GM18502 (cell line): Measurements from ENCODE around the gene SCAMP4.
A peak's percentile ranks its signal among the peaks of the same experiment; 100 is the strongest.

Experiments
- ATAC-seq: cut with Tn5 transposase; IDR thresholded peaks from one replicate; pipeline ENCODE4 v1.9.1; 2021; ENCODE audit warnings: mild to moderate bottlenecking; ENCODE audit not compliant: unreplicated experiment, poor library complexity

SCAMP4 gene

DNA sequence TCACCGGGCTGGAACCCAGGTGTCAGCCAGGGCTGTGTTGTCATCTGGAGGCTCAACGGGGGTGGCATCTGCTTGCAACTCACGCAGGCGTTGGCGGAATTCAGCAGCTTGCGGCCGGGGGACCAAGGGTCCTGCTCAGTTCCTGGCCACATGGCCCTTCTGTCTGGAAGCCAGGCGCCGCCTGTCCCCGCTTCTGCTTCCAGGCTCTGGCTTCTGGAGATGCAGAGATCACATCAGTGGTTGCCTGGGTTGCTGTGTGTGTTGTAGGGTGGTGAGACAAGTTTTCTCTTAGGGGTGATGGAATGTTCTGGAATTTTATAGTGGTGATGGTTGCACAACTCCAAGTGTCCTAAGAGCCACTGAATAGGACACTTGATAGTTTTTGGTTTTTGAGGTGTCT is 5.0 kb downstream of the SCAMP4 start:
- no peak for ATAC-seq

DNA sequence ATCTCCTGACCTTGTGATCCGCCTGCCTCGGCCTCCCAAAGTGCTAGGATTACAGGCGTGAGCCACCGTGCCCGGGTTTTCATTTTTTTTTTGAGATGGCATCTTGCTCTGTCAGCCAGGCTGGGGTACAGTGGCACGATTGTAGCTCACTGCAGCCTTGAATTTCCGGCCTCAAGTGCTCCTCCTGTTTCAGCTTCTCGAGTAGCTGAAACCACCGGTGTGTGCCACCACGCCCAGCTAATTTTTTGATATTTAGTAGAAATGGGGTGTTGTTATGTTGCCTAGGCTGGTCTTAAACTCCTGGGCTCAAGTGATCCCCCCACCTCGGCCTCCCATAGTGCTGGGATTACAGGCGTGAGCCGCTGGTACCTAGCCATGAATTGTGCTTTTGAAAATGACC is 5.9 kb downstream of the SCAMP4 start:
- no peak for ATAC-seq

- no peak for ATAC-seq
Observed at GRCh38 chr19:1911995-1912394, 6.8 kb downstream of the SCAMP4 start.

- ATAC-seq = no peak
Observed at GRCh38 chr19:1912760-1913505, 7.7 kb downstream of the SCAMP4 start.

DNA sequence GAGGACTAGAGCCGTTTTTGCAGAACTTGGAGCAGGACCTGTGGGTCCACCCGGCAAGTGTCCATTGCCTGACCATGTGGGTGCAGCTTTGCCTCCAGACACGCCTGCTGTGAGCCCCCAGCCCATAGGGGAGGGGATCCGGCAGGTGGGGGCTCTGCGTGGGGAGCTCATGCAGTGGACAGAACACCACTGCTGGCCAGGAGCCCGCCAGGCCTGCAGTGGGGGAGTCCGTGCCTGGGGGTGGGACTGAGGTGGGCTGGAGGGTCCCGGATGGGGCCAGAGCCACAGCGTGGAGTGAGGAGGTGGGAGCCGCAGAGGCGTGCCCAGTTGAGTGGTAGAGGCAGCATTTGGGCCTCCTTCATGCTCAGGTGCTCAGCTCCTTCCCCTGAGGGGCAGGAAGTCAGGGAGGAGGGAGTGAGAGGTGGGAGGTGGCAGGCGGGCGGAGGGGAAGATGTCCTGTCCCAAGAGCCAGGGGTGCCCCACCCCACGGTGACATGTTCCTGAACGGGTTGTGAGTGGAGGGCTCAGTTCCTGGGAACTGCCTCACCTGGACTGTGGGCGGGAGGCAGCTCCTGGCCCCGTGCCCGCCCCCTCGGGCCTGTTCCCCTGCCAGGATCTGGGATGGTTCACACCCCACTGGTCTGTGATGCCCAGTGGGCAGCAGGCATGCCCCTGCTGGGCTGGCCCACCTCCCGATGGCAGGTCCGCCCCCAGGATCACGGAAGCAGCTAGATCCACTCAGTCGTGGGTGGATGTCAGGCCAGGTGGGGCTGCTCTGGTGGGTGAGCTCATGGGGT is 8.8 kb downstream of the SCAMP4 start:
- no peak for ATAC-seq

DNA sequence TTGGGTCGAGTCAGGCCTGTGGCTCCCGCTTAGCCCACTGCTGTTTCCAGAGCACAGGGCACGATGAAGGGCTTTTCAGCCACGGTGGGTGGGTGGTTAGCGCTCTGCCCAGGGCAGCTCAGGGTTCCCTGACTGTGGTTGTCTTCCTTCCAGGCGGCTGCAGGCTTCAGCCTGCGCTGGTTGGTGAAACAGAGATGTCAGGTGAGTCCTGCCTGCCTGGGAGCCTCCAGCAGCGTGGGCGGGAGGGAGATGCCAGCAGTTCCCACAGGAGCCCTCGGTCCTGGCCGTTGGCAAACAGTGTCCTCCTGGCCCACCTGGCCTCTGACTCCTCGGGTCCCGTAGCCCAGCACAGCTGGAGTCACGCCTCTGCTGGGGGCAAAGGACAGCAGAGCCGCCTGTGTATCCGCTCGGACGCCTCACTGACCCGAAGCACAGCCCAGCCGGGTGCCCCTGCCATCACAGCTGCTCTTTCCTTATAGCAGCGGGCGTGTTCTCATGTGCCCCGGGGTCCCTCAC is 9.7 kb downstream of the SCAMP4 start:
- no peak for ATAC-seq

DNA sequence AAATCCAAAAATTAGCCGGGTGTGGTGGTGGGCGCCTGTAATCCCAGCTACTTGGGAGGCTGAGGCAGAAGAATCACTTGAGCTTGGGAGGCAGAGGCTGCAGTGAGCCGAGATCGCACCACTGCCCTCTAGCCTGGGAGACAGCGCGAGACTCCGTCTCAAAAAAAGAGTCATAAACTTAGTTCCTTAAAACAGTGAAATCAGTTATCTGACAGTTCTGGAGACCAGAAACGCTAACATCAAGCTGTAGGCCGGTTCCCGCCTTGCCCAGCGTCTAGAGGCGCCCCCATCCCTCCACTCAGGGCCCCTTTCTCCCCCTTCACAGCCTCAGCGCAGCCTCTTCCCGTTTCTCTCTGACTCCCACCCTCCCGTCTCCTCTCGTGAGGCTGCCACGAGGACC is 11.9 kb downstream of the SCAMP4 start:
- ATAC-seq = no peak

- ATAC-seq = no peak
Observed at GRCh38 chr19:1917926-1918325, 12.7 kb downstream of the SCAMP4 start.

DNA sequence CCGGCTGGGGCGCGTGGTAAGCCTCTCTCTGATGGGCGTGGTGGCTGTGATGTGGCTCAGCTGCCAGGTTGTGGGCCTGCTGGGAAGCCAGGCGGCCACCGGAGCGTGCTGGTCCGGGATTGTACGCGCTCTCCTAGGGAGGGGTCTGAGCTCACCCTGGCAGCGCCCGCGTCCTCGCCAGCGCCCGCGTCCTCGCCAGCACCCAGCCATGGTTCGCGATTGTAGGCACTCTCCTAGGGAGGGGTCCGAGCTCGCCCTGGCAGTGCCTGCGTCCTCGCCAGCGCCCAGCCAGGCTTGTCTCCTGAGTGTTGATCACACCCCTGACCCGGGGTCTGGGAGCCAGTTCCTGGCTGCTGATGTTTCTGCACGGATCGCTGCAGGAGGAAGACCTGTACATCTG is 13.8 kb downstream of the SCAMP4 start:
- ATAC-seq = no peak

DNA sequence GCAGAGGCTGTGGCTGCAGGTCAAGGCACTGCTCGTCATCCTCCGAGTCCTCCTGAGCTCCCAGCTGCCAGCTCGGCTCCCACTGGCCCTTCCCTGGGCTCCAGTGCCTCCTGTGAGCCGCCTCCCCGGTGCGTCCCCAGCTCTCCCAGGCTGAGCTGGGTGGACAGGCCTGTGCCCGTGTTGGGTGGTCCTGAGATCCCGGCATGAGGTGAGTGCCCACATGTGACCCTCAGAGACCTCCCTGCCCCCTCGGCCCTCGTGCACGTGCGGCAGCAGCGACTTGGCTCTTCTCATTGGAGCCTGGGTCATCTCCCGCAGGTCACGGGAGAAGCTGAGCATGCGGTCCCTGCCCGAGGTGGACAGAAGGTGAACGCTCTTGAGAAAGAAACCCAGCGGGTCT is 15.4 kb downstream of the SCAMP4 start:
- ATAC-seq = no peak

DNA sequence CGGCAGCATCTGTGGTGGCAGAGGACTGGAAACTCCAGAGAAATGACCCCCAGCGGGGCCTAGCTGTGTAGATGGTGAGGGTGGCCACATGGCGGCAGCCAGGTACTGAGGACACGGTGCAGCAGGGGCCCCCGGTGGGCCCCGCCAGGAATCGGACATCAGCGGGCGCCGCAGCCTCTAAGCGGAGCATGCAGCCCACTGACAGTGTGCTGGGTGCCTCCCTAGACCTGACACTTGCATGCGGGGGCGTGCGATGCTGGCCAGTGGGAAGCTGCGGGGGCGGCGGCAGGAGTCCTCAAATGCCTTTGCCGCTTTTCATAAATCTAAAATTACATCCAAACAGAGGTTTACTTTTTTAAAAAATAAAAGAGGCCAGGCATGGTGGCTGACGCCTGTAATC is 16.1 kb downstream of the SCAMP4 start:
- no peak for ATAC-seq

DNA sequence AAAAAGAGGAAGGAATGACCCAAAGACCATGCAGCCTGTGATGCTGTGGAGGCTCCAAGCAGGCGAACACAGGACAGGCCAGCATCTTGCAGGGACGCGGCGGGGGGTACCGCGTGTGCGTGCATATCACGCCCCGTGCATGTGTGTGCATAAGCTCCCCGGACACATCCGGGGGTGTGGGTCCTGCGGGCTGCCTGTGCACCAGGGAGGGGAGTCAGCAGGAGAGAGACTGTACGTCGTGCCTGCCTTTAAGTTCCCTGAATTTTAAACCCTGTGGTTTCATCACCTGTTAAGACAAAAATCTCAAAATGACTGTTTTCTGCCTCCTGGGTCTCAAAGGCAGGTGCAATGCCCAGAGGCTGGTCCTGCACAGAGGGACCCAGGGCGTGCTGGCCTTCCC is 16.6 kb downstream of the SCAMP4 start:
- ATAC-seq = no peak

DNA sequence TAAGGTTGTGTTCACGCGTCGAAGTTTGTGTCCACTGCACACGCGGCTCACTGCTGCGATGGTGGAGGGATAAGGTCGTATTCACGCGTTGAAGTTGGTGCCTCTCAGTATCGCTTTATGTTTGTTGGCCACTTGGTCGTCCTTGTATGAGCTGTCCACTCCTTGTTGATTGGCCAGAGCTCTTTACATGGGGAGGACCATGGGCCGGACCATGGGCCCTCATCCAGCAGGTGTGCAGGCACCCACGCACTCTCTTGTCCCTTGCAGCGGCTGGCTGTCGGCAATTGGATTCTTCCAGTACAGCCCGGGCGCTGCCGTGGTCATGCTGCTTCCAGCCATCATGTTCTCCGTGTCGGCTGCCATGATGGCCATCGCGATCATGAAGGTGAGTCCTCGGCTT is 17.6 kb downstream of the SCAMP4 start:
- ATAC-seq = no peak

DNA sequence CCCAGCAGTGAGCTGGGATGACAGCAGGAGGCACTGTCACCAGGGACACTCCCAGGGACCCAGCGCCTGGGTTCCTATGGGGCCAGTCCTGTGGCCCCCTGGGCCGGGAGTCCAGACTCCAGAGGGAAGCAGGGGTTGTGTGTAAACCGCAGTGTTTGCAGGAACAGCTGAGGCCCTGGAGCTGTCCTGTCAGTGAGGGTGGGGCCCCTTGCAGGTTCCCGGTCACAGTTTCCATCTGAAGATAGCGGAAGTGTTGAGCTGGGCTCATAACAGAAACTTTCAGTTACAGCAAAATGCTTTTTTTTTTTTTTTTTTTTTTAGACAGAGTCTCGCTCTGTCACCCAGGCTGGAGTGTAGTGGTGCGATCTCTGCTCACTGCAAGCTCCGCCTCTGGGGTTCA is 18.1 kb downstream of the SCAMP4 start:
- ATAC-seq = no peak

DNA sequence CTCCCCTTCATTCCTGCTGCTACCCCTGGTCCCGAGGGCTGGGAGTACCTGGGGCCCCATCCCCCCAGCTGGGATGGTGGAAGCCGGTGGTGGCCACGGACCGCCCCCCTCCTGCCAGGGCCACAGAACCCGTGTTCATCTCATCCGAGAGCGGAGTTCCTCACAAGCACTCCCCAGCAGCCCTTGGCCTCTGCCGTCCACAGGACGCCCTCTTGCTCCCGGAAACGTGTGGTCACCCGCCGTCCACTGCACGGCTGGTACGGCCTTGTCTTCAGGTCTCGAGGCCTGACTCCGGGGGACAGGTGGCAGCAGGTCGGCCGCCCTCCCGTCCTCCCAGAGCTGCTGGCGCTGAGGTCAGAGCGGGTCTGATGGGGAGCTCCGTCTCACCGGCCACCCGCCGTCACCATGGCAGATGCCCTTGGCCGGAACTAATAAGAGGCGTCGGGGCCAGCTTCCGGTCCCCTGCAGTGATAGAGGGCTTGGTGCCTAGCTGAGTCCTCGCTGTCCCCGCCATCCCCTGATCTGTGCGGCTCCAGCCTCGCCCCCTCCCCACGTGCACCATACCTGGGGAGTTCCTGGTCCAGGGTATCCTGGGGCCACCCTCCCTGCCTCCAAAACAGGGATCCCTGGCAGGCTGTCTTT is 19.2 kb downstream of the SCAMP4 start:
- no peak for ATAC-seq

GRCh38 chr19:1925544-1925943 is 20.3 kb downstream of the SCAMP4 start:
- no peak for ATAC-seq

DNA sequence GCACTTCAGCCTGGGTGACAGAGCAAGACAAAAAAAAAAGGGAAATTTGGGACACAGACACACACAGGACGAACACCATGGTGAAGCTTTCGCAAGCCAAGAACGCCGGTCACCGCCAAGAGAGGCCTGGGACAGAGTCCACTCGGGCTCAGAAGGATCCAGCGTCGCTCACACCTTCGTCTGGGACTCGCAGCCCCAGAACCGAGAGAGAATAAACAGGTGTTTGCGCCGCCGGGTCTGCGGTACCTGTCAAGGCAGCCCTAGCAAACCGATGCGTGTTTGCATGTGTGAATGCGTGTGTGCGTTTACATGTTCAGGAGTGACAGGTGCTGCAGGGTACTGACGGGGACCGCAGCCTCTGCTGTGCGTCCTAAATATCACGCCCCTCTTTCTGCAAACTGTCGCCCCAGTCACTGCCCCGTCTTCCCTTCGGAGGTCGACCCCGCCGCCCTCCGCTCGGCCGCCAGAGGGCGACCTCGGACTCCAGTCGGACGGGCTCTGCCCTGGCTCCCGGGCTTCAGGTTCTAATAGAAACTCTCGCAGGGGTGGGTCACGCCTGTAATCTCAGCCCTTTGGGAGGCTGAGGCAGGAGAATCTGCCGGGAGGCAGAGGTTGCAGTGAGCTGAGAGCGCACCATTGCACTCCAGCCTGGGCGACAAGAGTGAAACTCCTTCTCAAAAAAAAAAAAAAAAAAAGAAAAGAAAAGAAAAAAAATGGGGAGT is 24.0 kb downstream of the SCAMP4 start:
- peak; percentile 53 for ATAC-seq

DNA sequence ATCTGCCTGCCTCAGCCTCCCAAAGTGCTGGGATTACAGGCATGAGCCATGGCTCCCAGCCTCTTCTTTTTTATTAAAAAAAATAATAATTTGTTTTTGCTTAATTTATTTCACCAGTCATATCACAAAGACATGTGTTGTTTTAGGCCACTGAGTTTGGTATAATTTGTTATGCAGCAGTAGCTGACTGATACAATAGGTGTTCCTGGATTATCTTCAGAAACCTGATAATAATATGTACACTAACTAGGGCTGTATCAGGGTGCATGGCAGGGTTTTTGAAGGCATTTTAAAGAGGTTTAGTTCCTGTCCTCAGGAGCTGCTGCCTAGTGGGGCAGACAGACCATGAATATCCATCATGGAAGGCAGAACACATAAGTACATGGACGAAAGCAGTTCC is 26.2 kb downstream of the SCAMP4 start:
- no peak for ATAC-seq

DNA sequence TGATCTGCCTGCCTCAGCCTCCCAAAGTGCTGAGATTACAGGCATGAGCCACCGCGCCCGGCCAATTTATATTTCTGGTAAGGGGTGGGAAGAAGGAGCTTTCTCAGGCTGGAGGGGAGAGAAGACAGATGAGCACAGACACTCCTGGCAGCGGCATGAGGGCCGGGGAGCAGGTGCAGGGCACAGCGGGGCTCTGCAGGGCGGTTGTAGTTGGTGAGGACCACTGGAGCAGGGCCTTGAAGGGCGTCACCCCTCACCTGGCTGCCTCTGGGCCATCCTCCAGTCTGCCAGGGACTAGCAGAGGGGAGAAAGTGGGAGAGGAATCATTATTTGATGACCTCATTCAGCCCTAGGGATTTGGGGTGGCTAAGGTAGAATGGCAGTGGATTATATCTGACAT is 27.2 kb downstream of the SCAMP4 start:
- no peak for ATAC-seq

- no peak for ATAC-seq
Observed at GRCh38 chr19:1933244-1933643, 28.0 kb downstream of the SCAMP4 start.

DNA sequence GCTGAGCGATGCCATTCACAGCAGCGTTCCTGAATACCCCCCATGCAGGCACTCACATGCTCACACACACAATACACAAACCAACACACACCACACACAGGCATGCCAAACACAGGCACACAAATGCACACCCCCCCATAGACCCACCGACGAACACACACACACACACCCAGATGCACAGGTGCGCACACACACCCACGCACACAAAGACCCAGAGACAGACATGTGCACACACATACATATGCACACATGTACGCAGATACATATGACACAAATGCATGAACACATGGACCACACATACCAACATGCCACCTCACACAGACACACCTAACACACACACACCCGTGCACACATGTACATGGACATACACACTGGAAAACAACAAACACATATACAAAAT is 28.7 kb downstream of the SCAMP4 start:
- no peak for ATAC-seq
